ENCODE results near the gene LNX2. TPM values are rescaled to one million over a fixed set of nuclear protein-coding genes. Genes with fewer than 3 reads are reported as not detected.

LNX2 gene
- total RNA-seq (2014; rRNA removed; shearing (Covaris generic)): 5.3 and 6.3 TPM in 2 replicates

- peak; percentile 93 for DNase-seq (ENCODE audit: low read depth)
Measured at GRCh38 chr13:27620377-27621115, at the start of gene LNX2. Gene LNX2, minus strand, starts transcription at chr13:27620529. Its CDS starts 38,826 bp downstream, at chr13:27581703.

GRCh38 chr13:27667946-27668345 is 47.6 kb upstream of the LNX2 start:
- DNase-seq (ENCODE audit: low read depth): peak; percentile 38

- DNase-seq (ENCODE audit: low read depth): no peak
Measured at GRCh38 chr13:27666951-27667350, 46.6 kb upstream of the LNX2 start.

GRCh38 chr13:27665761-27666160 is 45.4 kb upstream of the LNX2 start:
- no peak for DNase-seq (ENCODE audit: low read depth)

GRCh38 chr13:27665333-27665732 is 45.0 kb upstream of the LNX2 start:
- no peak for DNase-seq (ENCODE audit: low read depth)

GRCh38 chr13:27663947-27664346 is 43.6 kb upstream of the LNX2 start:
- DNase-seq (ENCODE audit: low read depth): no peak

GRCh38 chr13:27662738-27663470 is 42.6 kb upstream of the LNX2 start:
- DNase-seq (ENCODE audit: low read depth): no peak

GRCh38 chr13:27661017-27661416 is 40.7 kb upstream of the LNX2 start:
- no peak for DNase-seq (ENCODE audit: low read depth)

- no peak for DNase-seq (ENCODE audit: low read depth)
Measured at GRCh38 chr13:27660511-27660910, 40.2 kb upstream of the LNX2 start.

GRCh38 chr13:27659145-27659865 is 39.0 kb upstream of the LNX2 start:
- no peak for DNase-seq (ENCODE audit: low read depth)

- DNase-seq (ENCODE audit: low read depth): no peak
Measured at GRCh38 chr13:27658546-27658945, 38.2 kb upstream of the LNX2 start.

- DNase-seq (ENCODE audit: low read depth): no peak
Measured at GRCh38 chr13:27657724-27658123, 37.4 kb upstream of the LNX2 start.

GRCh38 chr13:27654816-27655215 is 34.5 kb upstream of the LNX2 start:
- no peak for DNase-seq (ENCODE audit: low read depth)

- no peak for DNase-seq (ENCODE audit: low read depth)
Measured at GRCh38 chr13:27654059-27654458, 33.7 kb upstream of the LNX2 start.

GRCh38 chr13:27650312-27650711 is 30.0 kb upstream of the LNX2 start:
- no peak for DNase-seq (ENCODE audit: low read depth)

GRCh38 chr13:27644302-27644701 is 24.0 kb upstream of the LNX2 start:
- DNase-seq (ENCODE audit: low read depth): peak; percentile 37

- no peak for DNase-seq (ENCODE audit: low read depth)
Measured at GRCh38 chr13:27643334-27644132, 23.2 kb upstream of the LNX2 start.

- DNase-seq (ENCODE audit: low read depth): no peak
Measured at GRCh38 chr13:27641711-27642502, 21.6 kb upstream of the LNX2 start.

- DNase-seq (ENCODE audit: low read depth): no peak
Measured at GRCh38 chr13:27639186-27639585, 18.9 kb upstream of the LNX2 start.

- no peak for DNase-seq (ENCODE audit: low read depth)
Measured at GRCh38 chr13:27638521-27638920, 18.2 kb upstream of the LNX2 start.

- DNase-seq (ENCODE audit: low read depth): no peak
Measured at GRCh38 chr13:27638001-27638400, 17.7 kb upstream of the LNX2 start.
